Cardiac septum (tissue), 1 donor: ENCODE measurements around the gene GAS7. TPM values are rescaled to one million over a fixed set of nuclear protein-coding genes. Genes with fewer than 3 reads are reported as not detected.
A peak's percentile ranks its signal among the peaks of the same experiment; 100 is the strongest.

Experiments
- DNase-seq: peaks from one replicate; pipeline ENCODE4 v3.0.0-alpha.2; 2020; ENCODE audit warnings: low spot score
- intact Hi-C: fragments of 100-400 bp; cut with DNase I; formaldehyde crosslinking; loops from one replicate; pipeline ENCODE4 v1.14.0; 2022
- total RNA-seq: library from RNA; stranded (reverse); fragmentation: NEBNext Ultra II Directional; extraction: Animal tissue kit (Norgen Biotek cat#: 25700); gene quantifications from one replicate; pipeline ENCODE4 v1.2.1, GENCODE V29; 2021
- donor health status: DM: no; HTN: no; CAD: no.

The GAS7 gene
- total RNA-seq, 1 donor from 2014 or later, result 75.9 TPM

DNA sequence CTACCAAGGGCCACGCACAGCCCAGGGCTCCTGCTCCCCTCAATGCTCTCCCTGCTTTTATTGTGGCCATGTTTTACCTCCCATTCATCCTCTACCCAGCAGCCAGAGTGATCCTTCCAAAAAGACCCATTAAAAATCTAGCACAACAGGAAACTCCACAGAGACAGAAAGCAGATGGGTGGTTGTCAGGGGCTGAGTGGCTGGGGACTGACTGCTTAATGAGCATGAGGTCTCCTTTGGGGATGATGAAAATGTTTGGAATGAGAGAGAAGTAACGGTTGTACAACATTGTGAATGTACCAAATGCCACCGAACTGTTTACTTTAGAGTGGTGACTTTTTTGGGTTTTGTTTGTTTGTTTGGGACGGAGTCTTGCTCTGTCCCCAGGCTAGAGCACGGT is 107.4 kb downstream of the GAS7 start:
- DNase-seq, result no peak
- intact Hi-C loops, result no loop called here

DNA sequence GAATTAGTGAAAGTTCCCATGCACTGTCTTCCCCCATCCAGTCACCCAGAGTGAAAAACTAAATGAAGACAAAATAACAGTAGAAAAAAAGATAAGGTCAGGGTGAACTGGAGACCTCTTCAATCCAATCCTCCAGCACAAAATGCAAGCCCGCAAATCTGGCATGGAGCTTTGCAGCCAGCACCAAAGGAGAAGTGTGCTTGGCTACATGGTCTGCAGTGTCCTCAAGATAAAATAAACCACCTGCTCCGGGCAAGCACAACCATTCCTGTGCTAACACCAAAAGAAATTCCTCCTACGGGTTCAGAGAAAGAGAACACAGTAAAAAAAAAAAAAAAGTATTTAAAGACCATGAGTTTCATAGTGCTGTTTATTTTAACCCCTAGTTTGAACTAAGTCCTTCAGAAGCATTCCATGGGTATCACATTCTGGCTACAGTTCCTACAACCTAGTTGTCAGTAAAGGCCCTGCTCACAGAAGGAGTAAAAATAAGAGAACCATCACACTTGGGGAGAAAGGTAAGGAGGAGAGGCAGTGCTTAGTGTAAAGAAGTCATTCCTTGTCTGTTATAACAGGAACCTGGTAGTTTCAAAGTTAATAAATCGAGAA is 109.1 kb downstream of the GAS7 start:
- intact Hi-C loops, result no loop called here
- DNase-seq, result no peak

- DNase-seq, result no peak
- intact Hi-C loops, result no loop called here
Observed at GRCh38 chr17:10088444-10088843, 110.0 kb downstream of the GAS7 start.

DNA sequence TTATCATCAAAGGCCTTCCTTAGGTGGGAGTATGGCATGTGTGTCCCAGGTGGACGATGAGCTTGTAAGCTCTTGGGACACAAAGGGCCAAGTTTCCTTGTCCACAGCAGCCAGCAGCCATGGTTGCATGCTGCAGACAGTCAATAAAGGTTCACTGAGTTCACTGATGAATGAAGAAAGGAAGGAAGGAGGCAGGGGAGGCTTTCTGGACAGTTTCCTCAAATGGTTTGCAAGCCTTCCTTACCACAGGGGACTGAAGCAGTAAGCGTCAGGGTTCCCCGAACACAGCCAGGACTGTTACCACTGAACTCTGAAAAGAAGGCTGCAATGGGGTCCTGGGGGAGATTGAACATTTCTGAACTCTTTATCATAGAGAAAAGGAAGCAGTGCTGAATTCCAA is 111.1 kb downstream of the GAS7 start:
- DNase-seq, result no peak
- intact Hi-C loops, result no loop called here

DNA sequence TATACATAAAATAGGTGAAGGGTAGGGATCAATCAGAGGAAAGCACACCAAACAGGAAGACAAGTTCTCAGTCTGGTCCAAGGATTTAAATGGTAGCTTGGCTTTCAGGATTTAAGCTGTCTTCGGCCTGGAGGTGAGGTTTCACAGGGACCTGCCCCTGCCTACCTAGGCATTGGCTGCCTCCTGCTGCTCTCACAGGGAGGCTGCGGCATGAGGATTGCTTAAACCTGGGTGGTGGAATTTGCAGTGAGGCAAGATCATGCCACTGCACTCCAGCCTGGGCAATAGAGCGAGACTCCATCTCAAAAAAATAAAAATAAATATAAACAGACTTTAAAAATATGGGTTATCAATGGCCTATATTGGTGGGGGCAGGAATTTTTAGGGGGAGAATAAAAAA is 114.5 kb downstream of the GAS7 start:
- intact Hi-C loops, result no loop called here
- DNase-seq, result no peak

- intact Hi-C loops, result no loop called here
- DNase-seq, result no peak
Observed at GRCh38 chr17:10082795-10083194, 115.6 kb downstream of the GAS7 start.

DNA sequence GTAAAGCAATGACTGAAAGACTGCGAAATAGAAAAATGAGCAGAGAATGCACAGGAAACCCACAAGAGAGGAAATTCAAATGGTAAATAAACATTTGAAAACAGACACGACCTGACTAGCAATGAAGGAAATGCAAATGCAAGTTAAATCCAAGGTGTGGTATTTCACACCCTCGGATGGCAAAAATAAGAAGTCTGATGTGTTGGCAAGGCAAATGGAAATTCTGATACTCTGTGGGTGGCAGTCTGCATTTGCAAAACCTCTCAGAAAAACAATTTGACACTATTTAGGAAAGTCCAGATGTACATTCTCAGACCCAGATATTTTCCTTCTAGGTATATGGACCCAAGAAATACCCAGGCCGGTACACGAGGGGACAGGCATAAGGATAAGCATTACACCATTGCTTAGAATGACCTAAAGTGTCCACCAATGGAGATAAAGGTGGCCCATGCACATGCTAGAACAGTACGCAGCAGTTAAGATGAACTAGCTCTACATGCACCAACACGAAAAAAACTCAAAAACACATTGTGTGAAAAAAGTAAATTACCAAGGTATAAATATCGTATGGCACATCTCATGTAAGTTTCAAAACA is 116.7 kb downstream of the GAS7 start:
- intact Hi-C loops, result no loop called here
- no peak for DNase-seq

DNA sequence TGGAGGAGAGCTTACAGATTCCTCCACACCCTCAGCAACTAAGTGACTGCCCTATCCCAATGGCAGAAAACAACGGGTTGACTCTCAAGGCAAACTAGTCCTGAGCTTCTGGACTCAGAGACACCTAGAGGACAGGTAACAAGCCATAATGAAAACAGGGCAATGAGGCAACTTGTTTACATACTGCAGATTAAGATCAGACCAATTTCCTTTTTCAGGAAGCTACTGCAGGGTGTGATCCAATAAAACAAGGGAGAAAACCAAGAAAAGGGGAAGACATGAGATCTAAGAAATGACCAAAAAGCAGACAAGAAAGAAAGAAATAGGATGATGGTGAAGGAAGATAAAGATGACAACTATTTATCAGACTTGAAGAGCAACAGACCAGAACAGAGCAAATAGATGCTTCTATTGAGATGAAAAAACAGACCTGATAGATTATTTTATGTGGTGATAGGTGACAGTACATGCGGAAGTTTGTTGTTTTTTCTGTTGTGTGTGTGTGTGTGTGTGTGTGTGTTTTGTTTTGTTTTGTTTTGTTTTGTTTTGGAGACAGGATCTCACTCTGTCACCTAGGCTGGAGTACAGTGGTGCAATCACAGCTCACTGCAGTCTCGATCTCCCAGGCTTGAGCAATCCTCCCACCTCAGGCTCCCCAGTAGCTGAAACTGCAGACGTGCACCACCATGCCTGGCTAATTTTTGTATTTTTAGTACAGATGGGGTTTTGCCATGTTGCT is 120.7 kb downstream of the GAS7 start:
- intact Hi-C loops, result no loop called here
- peak; percentile 71 for DNase-seq

GRCh38 chr17:10075919-10076318 is 122.5 kb downstream of the GAS7 start:
- intact Hi-C loops, result no loop called here
- DNase-seq, result peak; percentile 4

GRCh38 chr17:10073941-10074340 is 124.5 kb downstream of the GAS7 start:
- DNase-seq, result peak; percentile 81
- intact Hi-C loops, result no loop called here

GRCh38 chr17:10072556-10073425 is 125.6 kb downstream of the GAS7 start:
- peak; percentile 65 for DNase-seq
- intact Hi-C loops, result no loop called here

- DNase-seq, result peak; percentile 59
- intact Hi-C loops, result no loop called here
Observed at GRCh38 chr17:10072086-10072485, 126.3 kb downstream of the GAS7 start.

DNA sequence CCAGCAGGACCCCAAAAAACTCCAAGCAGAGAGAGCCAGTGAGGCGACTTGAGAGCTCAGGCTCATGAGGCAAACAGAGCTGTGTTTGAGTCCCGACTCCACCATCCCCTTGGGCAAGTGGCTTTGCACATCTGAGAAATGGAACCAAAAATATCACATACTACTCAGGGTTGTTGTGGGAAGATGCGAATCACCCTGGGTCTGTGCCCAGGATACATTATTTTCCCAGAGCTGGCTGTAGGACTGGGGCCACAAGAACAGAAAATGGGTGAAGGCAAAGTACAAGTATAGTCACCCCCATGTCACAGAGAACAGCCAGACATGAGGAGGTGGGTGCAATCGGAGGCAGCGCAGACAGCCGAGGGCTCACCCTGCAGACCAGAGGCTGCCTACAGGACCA is 127.3 kb downstream of the GAS7 start:
- intact Hi-C loops, result no loop called here

DNA sequence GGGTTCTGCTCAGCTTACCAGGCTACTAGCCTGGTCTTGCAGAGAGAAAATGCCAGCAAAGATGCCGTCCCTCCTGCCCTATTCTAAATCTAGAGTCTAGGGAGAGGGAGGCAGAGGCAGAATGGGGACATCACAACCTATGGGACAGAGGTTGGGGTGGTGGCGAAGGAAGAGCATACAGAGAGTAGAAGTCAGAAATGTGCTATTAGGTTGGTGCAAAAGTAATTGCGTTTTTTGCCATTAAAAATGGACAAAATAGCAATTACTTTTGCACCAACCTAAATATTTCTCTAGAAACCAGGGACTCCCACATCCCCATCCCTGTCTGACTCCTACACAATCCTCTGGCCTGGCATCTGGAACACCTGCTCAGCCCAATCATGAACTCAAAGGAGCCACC is 127.7 kb downstream of the GAS7 start:
- intact Hi-C loops, result no loop called here
- peak; percentile 17 for DNase-seq

More for the DNA sequence above, 127.3 kb downstream of the GAS7 start:
- peak; percentile 35 for DNase-seq

DNA sequence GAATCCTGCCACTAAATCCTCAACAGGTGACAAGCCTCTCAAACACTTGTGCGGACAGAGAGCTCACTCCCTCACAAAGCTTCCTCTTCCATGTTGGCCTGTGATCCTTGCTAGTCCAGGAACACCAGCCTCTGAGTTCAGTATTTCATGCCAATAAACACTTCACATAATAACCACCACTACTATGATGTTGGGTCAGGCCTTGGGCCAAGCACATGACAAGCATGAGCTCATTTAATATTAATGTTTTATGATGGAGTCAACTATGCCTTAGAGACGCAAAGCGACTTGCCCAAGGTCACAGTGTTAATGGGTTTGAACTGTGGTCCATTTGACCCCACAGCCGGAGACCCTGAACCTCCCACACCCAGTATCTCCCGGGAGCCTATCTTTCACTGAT is 129.1 kb downstream of the GAS7 start:
- intact Hi-C loops, result no loop called here

GRCh38 chr17:10067446-10068143 is 130.8 kb downstream of the GAS7 start:
- intact Hi-C loops, result no loop called here
- peak; percentile 4 for DNase-seq

More for the DNA sequence above, 129.1 kb downstream of the GAS7 start:
- peak; percentile 73 for DNase-seq

DNA sequence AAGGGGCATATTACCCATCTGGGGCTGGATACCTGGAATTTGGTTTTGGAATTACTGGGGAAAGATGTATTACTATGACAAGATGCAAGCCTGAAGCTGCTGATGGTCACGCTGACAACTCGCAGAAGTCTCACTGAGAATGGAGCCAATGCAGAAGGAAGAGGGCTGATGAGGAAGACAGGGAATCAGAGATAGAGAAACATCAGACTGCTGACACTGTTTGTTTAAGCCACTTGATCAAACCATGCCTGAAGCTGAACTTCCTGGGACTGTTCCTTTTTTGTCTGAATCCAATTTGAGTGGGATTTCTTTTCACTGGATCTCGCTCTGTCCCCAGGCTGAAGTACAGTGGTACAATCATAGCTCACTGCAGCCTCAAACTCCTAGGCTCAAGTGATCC is 133.9 kb downstream of the GAS7 start:
- intact Hi-C loops, result no loop called here
- no peak for DNase-seq

GRCh38 chr17:10063730-10064241 is 134.6 kb downstream of the GAS7 start:
- peak; percentile 88 for DNase-seq
- intact Hi-C loops, result no loop called here

DNA sequence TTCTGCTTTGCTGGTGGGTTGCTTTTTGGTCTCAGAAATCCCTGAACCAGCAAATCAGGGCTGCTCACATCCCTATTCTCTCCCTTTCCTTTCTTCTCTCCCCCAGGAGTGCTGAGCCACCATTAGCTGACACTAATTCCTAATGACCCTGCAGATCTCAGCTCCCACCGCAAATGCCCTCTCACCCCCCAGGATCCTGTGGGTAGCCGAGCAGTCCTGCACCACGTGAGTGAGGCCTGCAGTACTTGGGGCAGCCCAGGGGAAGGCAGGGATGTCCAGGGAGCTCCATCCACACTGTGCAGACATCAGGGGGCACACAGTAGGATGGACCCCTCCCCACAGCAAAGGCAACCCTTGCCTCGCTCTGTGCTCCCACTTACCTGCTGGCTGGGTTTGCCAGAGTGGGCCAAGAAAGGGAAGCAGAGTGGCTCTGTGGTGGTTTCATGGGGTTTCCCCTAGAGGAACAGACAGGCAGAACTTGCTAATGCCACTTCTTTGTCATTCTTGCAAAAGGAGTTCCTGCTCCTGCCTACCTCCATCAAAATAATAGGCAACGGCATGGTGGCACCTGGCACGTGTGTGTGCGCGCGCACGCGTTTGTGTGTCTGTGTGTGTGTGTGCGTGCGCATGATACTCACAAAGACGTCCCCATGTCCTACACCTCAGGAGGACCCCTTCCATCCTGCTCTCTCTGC is 135.6 kb downstream of the GAS7 start:
- intact Hi-C loops, result no loop called here
- DNase-seq, result peak; percentile 76
